NCI-H1694 treated with DMSO at 0.1 percent for 48 hours (cell line): Measurements from ENCODE around the gene AGER.
"Not testable (repeated sequence)": the region's sequence is repeated elsewhere in the genome, so short reads cannot be mapped to it uniquely, and the experiment has no call there.

Experiments
- DNase-seq: peaks from one replicate; lab custom pipeline; 2025; lab: John Stamatoyannopoulos, UW

Gene AGER

GRCh38 chr6:32186151-32186840 is 2.2 kb upstream of the AGER start:
- not testable (repeated sequence) for DNase-seq

- DNase-seq = not testable (repeated sequence)
These were observed 1.7 kb upstream of the AGER start for GRCh38 chr6:32185681-32186131.

DNA sequence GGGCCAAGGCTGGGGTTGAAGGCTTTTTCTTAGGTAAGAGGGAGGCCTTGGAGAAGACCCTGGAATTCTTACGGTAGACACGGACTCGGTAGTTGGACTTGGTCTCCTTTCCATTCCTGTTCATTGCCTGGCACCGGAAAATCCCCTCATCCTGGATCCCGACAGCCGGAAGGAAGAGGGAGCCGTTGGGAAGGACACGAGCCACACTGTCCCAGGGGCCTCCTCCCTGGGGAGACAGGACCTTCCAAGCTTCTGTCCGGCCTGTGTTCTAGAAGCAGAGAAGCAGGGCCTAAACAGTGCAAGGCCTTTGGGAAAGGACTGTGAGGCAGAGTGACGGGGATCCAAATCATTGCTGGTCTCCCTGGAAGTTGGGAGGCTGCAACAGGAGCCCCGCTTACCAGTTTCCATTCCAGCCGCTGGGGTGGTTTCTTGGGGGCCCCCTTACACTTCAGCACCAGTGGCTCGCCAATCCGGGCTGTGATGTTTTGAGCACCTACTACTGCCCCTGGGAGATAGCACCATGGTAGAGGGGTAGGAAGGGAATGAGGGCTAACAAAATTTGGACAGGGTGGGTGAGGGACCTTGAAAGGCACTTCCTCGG is 470 bp downstream of the AGER start:
- no peak for DNase-seq

DNA sequence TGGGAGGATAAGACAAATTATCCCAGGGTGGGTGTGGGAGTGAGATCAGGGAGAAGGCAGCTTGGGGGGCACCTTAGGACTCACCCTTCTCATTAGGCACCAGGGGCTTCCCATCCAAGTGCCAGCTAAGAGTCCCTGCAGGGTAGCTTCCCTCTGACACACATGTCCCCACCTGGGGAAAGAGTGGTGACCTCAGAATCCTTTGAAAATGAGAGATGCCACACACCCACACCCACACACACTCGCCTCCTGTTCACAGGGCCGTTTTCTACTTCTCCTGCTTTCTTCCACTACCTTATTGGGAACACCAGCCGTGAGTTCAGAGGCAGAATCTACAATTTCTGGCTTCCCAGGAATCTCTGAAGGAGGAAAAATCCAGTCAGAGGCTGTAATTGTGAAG is 1.0 kb downstream of the AGER start:
- DNase-seq = no peak

DNA sequence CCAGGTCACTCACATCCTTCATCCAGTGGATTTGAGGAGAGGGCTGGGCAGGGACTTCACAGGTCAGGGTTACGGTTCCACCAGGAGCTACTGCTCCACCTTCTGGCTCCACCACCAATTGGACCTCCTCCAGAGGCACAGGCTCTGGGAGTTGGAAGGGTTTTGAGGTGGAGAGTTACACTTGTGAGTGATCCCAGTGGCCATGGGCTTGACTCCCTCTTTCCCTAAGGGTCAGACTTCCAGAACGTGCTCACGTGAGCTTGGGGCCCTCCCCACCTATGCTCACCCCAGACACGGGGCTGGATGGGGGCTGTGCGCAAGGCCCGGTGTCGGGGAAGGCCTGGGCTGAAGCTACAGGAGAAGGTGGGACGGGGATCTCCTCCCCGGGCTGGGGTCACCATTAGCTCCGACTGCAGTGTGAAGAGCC is 1.5 kb downstream of the AGER start:
- no peak for DNase-seq

DNA sequence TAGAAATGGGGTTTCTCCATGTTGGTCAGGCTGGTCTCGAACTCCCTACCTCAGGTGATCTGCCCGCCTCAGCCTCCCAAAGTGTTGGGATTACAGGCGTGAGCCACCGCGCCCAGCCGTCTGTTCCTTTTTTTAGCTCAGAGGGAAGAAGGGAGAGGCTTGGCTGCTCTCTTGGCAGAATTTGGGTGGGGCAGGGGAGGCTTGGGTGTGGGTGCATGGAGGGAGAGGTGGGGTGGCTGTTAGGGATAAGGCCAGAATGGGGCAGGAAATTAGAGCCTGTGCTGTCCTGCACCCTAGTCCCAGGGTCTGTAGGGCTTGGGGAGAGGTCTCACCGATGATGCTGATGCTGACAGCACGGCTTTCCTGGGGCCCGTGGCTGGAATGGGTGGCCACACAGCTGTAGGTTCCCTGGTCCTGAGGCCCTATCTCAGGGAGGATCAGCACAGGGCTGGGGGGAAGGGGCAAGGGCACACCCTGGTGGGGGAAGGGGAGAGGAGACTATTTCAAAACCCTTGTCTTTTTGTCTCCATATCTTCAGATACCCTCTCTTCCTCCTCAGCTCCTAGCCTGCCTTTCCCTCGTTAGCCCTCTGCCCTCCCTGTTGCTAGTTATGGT is 2.0 kb downstream of the AGER start:
- DNase-seq = no peak

DNA sequence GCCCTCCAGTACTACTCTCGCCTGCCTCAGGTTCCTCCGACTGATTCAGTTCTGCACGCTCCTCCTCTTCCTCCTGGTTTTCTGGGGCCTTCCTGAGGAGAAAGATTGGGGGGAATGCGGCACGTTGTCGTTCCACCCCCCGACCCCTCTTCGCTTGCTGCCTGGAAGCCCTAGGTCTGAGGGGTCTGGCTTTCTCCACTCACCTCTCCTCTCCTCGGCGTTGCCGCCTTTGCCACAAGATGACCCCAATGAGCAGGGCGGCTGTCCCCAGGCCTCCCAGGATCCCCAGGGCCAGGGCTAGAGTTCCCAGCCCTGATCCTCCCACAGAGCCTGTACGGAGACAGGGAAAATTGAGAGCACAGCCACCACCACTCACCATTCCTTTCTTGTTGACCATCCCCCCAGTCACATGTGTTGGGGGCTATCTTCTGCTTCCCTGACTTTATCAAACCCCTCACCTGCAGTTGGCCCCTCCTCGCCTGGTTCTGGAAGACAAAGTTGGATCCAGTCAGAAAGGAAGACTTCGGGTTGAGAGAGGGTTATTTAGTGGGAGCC is 2.8 kb downstream of the AGER start:
- DNase-seq = no peak

- no peak for DNase-seq
These were observed 4.2 kb downstream of the AGER start for GRCh38 chr6:32179766-32180405.

- DNase-seq = no peak
These were observed 5.3 kb downstream of the AGER start for GRCh38 chr6:32178547-32179440.

- peak; percentile 100 for DNase-seq
These were observed 6.1 kb downstream of the AGER start, which contains the start of gene RNF5 for GRCh38 chr6:32177788-32178546. Gene RNF5 (plus strand): TSS chr6:32178405. CDS start chr6:32178512, 107 bp downstream.

DNA sequence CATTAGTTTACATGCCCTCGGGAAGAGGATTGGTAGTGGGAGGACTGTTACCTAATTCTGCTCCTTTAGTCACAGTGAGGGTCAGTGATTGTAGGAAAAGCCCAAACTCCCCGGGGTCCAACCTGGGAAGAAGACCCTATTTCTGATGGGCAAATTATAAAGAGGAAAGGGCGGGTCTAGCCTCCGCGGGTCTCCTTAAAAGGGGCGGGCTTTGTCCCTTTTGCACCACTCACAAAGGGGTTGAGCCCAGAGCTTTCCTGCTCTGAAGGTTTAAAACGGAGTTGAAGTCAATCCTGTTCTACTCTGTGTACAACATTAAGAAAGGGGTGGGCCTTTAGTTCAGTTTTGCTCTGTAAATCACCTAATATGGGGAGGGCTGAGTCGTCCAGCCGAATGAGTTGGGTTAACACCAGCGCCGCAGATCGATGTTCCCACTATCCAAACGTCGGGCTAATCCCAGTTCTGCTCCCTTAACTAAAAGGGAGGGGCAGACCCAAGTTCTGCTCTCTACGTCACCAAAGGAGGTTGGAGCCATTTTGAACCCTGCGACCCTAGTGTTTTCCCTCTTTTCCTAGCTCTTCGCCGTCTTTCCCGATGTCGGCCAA is 6.8 kb downstream of the AGER start:
- DNase-seq = peak; percentile 72

GRCh38 chr6:32176476-32177182 is 7.4 kb downstream of the AGER start:
- DNase-seq = peak; percentile 43

DNA sequence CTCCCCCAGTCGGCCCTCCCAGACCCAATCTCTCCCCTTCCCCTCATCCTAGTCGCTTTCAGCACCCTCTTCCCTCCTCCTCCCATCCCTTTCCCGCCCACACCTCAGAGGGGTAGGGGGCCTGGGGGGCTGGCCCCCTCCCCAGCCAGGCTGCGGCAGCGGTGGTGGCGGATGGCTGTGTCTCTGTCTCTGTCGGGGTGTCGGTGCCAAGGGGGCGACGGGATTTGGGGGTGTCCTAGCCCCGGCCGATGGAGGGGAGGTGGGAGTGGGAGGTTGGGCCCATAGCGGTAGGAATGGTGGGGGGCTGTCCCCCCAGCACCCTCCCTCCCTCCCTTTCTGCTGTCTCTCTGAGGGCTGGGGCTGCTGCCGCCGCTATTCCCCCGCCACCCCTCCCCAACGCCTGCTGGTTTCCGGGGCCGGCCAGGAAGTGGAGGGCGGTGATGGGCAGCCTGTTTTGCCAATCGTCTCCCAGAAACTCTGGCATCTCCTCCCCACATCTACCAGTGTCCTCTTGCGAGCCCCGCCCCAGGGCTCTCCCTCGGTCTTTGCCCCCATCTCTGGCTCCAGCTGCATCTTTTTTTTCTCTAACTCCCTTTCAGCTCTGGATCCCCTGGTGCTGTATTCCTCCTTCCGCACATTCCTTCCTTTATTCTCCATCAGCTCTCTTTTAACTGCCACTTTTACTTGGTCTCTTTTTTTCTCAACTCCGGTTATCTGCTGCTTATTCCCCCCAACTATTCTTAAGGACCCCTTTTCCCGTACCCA is 8.2 kb downstream of the AGER start, which contains the start of gene AGPAT1:
TSS of gene AGPAT1 (minus strand) at position 374 of the 765 bp plus-strand sequence. CDS start 4,588 bp downstream, outside the sequence.
- peak; percentile 86 for DNase-seq

DNA sequence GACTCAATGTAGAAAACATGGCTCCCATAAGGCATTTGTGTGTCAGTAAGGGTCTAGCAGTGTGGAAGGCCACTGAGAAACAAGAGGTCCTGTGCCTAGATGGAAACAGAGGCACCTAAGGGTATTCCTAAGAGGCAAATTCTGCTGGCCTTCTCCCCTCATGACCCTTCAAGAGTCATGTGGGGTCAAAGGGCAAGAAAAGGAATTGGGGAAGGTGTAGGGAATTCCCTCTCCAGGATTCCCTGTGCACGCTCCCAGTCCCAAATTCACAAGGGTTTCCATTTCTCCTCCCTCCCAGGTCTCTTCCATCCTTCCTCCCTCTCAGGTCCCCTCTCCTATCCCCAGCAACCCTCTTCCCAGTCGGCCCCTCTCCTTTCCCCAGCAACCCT is 8.7 kb downstream of the AGER start:
- no peak for DNase-seq

- no peak for DNase-seq
These were observed 9.6 kb downstream of the AGER start for GRCh38 chr6:32174416-32174815.

- no peak for DNase-seq
These were observed 10.9 kb downstream of the AGER start for GRCh38 chr6:32173051-32173727.

GRCh38 chr6:32171234-32171633 is 12.8 kb downstream of the AGER start:
- no peak for DNase-seq

DNA sequence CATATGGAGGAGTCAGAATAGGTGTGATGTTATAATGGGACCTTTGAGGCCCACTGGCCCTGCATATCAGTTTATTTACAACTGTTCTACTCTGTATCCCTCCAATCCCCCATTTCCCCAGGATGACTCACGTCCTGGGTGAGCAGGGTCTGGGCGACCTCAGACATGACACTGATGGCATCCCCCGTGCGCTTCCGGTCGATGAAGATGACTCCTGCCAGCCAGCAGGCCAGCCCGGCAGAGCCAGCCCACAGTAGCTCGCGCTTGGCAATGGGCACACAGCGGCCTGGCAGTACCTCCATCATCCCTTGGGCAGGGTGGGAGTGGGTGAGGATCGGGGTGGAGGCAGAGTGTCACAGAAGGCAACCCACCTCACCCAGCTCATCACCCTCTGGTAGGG is 13.8 kb downstream of the AGER start:
- DNase-seq = no peak
